ENCODE measurements around the gene KBTBD12. TPM values are rescaled to one million over a fixed set of nuclear protein-coding genes. Genes with fewer than 3 reads are reported as not detected.

The KBTBD12 gene
- total RNA-seq, 1 donor from 2014 or later: 3.5 TPM

DNA sequence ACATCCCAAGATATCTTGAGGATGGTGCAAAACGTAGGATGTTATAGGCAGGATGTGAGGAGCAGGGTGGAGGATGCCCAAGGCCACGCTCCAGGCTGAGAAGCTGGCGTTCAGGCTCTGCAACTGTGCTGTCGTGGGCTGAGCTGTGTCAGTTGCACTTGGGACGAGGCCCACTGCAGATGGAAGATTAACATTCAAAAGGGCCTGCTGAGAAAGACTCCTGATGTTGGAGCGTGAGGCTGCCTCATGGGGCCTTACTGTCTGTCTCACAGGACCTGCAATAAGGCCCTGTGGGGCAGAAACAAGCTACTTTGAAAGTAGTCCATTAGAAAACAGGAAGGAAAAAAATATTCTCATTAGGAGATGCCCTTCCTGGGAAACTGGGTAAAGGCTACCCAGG lies 76.6 kb downstream of the KBTBD12 start:
- no peak overlapping the region for H3K4me3 ChIP-seq
- intact Hi-C loops (cut with DNase I): no loop called here
- H3K9me3 ChIP-seq: no peaks in the 10 kb centered on the region
- H3K27ac ChIP-seq: no peak overlapping the region
- no peak for DNase-seq (ENCODE audit: low spot score in 2 of 2)
- no peaks in the 10 kb centered on the region for H3K36me3 ChIP-seq
- H3K27me3 ChIP-seq: no peaks in the 10 kb centered on the region
- TF ChIP-seq, protein P1, sequence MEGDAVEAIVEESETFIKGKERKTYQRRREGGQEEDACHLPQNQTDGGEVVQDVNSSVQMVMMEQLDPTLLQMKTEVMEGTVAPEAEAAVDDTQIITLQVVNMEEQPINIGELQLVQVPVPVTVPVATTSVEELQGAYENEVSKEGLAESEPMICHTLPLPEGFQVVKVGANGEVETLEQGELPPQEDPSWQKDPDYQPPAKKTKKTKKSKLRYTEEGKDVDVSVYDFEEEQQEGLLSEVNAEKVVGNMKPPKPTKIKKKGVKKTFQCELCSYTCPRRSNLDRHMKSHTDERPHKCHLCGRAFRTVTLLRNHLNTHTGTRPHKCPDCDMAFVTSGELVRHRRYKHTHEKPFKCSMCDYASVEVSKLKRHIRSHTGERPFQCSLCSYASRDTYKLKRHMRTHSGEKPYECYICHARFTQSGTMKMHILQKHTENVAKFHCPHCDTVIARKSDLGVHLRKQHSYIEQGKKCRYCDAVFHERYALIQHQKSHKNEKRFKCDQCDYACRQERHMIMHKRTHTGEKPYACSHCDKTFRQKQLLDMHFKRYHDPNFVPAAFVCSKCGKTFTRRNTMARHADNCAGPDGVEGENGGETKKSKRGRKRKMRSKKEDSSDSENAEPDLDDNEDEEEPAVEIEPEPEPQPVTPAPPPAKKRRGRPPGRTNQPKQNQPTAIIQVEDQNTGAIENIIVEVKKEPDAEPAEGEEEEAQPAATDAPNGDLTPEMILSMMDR (IDR thresholded peaks at IDR 0.05): no peak
- no peaks in the 10 kb centered on the region for H3K4me1 ChIP-seq

DNA sequence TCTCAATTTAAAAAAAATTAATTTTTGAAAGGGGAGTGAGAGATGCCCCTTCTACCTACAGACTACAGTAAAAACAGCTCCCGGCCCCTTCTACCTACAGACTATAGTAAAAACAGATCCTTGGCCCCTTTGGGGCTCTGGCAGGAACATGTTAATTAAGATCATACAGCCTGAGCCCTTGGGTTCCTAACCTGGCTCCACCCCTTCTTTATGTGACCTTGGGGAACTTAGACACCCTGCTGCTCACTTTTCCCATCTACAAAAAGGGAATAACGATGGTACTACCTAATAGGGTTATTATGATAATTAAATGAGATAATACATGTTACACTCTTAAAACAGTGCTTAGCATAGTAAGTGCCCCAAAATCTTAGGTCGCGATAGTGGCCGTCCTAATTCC lies 77.1 kb downstream of the KBTBD12 start:
- H3K4me3 ChIP-seq: no peak overlapping the region
- no peaks in the 10 kb centered on the region for H3K9me3 ChIP-seq
- H3K27ac ChIP-seq: no peak overlapping the region
- DNase-seq (ENCODE audit: low spot score in 2 of 2): no peak
- no peaks in the 10 kb centered on the region for H3K36me3 ChIP-seq
- H3K27me3 ChIP-seq: no peaks in the 10 kb centered on the region
- intact Hi-C loops (cut with DNase I): no loop called here
- no peaks in the 10 kb centered on the region for H3K4me1 ChIP-seq
- TF ChIP-seq, protein P1 (IDR thresholded peaks at IDR 0.05): no peak

DNA sequence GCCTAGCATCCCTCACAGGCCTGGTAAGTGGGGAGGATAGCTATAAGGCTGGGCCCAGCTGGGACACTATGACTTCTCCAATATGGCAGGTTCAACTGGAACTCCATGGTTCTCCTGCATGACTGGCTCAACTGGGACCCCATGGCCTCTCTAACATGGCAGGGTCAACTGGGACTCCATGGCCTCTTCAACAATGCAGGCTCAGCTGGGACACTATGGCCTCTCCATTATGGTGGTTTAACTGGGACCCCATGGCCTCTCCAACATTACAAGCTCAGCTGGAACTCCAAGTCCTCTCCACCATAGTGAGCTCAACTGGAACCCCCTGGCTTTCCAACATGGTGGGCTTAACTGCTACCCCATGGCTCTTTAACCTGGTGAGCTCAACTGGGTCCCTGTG lies 79.0 kb downstream of the KBTBD12 start:
- H3K36me3 ChIP-seq: no peaks in the 10 kb centered on the region
- TF ChIP-seq, protein P1 (IDR thresholded peaks at IDR 0.05): no peak
- H3K4me1 ChIP-seq: no peaks in the 10 kb centered on the region
- no peak overlapping the region for H3K4me3 ChIP-seq
- H3K27me3 ChIP-seq: no peaks in the 10 kb centered on the region
- intact Hi-C loops (cut with DNase I): no loop called here
- H3K9me3 ChIP-seq: no peaks in the 10 kb centered on the region
- no peak overlapping the region for H3K27ac ChIP-seq
- no peak for DNase-seq (ENCODE audit: low spot score in 2 of 2)

DNA sequence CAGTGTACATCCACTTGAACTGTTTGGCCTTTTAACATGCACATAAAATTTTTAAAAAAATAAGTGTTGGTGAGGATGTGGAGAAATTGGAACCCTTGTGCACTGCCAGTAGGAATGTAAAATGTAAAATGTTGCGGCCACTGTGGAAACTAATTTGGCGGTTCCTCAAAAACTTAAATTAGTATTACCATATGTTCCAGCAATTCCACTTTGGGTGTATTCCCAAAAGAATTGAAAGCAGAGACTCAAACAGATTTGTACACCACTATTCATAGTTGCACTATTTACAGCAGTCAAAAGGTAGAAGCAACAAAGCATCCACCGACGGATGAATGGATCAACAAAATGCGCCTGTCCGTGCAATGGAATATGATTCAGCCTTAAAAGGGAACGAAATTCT lies 82.0 kb downstream of the KBTBD12 start:
- TF ChIP-seq, protein P1 (IDR thresholded peaks at IDR 0.05): no peak
- Histone ChIP-seq H3K27ac (no peak overlapping the region), H3K9me3 (no peaks in the 10 kb centered on the region), H3K27me3 (no peaks in the 10 kb centered on the region), H3K4me3 (no peak overlapping the region), H3K4me1 (no peaks in the 10 kb centered on the region), H3K36me3 (no peaks in the 10 kb centered on the region)
- intact Hi-C loops (cut with DNase I): no loop called here
- DNase-seq (ENCODE audit: low spot score in 2 of 2): no peak

DNA sequence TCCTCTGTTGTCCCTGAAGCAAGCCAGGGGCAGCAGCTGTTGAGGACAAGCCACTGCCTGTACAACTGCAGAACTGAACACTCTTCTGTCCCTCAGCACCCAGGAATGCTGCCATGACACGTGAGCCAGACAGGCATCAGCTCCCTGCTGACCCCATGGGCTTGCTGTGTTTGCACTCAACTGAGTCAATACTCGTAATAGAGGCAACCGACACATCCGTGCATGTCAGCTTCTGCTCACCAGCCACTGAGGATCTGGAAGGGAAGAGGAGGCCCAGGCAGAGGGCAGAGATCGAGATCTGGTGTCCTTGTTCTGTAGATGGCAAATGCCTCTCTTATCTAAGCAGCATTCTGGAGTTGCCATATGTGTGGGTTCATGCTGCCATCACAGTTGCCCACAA lies 82.9 kb downstream of the KBTBD12 start:
- Histone ChIP-seq H3K27ac (no peak overlapping the region), H3K27me3 (no peaks in the 10 kb centered on the region), H3K9me3 (no peaks in the 10 kb centered on the region), H3K4me1 (no peaks in the 10 kb centered on the region), H3K36me3 (no peaks in the 10 kb centered on the region), H3K4me3 (no peak overlapping the region)
- intact Hi-C loops (cut with DNase I): no loop called here
- TF ChIP-seq, protein P1 (IDR thresholded peaks at IDR 0.05): no peak
- DNase-seq (ENCODE audit: low spot score in 2 of 2): no peak

DNA sequence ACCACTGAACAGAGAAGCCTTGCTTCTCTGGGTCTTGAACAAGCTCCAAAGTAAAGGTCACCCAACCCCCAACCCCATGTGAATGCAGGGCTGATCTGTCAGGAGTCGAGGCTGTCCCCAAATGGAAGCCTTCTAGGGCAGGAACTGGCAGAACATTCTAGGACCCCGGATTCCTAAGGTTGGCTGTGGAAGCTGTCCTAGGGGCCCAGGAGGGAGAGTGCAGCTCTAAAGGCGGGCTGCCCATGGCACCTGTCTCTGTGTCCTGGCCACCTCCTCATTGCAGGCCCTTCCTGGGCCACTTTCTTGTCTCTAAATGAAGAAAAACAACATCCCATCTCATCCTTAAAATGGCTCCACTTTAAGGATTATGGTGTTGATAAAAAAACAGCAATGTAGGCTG lies 83.6 kb downstream of the KBTBD12 start:
- no peak for DNase-seq (ENCODE audit: low spot score in 2 of 2)
- intact Hi-C loops (cut with DNase I): no loop called here

More for the DNA sequence above, 83.6 kb downstream of the KBTBD12 start:
- Histone ChIP-seq H3K4me3 (no peak overlapping the region), H3K27me3 (no peaks in the 10 kb centered on the region), H3K9me3 (no peaks in the 10 kb centered on the region), H3K36me3 (no peaks in the 10 kb centered on the region), H3K27ac (no peak overlapping the region), H3K4me1 (no peaks in the 10 kb centered on the region)
- TF ChIP-seq, protein P1 (IDR thresholded peaks at IDR 0.05): no peak

Measured in ascending aorta (tissue), 2 donors.